BLaER1 treated with 17β-estradiol and CSF1 and Interleukin-3, amounts not matched to agents 10 nM and 100 nM (cell line): ENCODE data around the gene AMMECR1.

ENCODE experiments used
- H3K27ac ChIP-seq, 11 experiments: shearing (Covaris generic); formaldehyde crosslinking; 2 replicates each; pipeline ENCODE4 v1.8.1; 2022
- H3K27me3 ChIP-seq, 11 experiments: shearing (Covaris generic); formaldehyde crosslinking; 2 replicates each; pipeline ENCODE4 v1.8.1; 2022
- H3K36me3 ChIP-seq, 11 experiments: shearing (Covaris generic); formaldehyde crosslinking; 2 replicates each; pipeline ENCODE4 v1.8.1; 2022
- H3K4me1 ChIP-seq, 10 experiments: shearing (Covaris generic); formaldehyde crosslinking; 2 replicates each; pipeline ENCODE4 v1.8.1; 2022
- H3K4me2 ChIP-seq, 11 experiments: shearing (Covaris generic); formaldehyde crosslinking; 2 replicates each; pipeline ENCODE4 v1.8.1; 2022
- H3K4me3 ChIP-seq, 10 experiments: shearing (Covaris generic); formaldehyde crosslinking; 2 replicates each; pipeline ENCODE4 v1.8.1; 2022
- H3K9ac ChIP-seq, 11 experiments: shearing (Covaris generic); formaldehyde crosslinking; 2 replicates each; pipeline ENCODE4 v1.8.1; 2022
- H3K9me3 ChIP-seq, 11 experiments: shearing (Covaris generic); formaldehyde crosslinking; replicated peaks in 1 of 11; 2 replicates each; pipeline ENCODE4 v1.8.1; 2022
- H4K20me1 ChIP-seq, 11 experiments: shearing (Covaris generic); formaldehyde crosslinking; 2 replicates each; pipeline ENCODE4 v1.8.1; 2022
- Cebpa-rat ChIP-seq, 11 experiments: shearing (Covaris generic); IDR thresholded peaks; 2 replicates each; pipeline ENCODE4 v1.8.1; 2022

The AMMECR1 gene

GRCh38 chrX:110181459-110182137 is 136.3 kb downstream of the AMMECR1 start:
- Histone ChIP-seq H3K9ac (no peak overlapping the region), H3K27ac (no peak overlapping the region), H4K20me1 (peaks cover 0 to 42% (median 11%) of the 10 kb centered on the region in 11 experiments; a peak in 10 of 22 replicates), H3K4me2 (no peak overlapping the region), H3K27me3 (peaks cover 77 to 99% (median 94%) of the 10 kb centered on the region in 11 experiments), H3K4me3 (no peak overlapping the region), H3K4me1 (no peaks in the 10 kb centered on the region), H3K9me3 (peaks cover 10 to 30% (median 15%) of the 10 kb centered on the region in 11 experiments; a peak in 19 of 22 replicates), H3K36me3 (peaks cover 0 to 57% (median 0%) of the 10 kb centered on the region in 11 experiments; a peak in 6 of 22 replicates)
- no peak for TF ChIP-seq Cebpa-rat (IDR thresholded peaks at IDR 0.05)

- Histone ChIP-seq H4K20me1 (peaks cover 0 to 48% (median 11%) of the 10 kb centered on the region in 11 experiments; a peak in 10 of 22 replicates), H3K27me3 (peaks cover 84 to 100% (median 98%) of the 10 kb centered on the region in 11 experiments), H3K9ac (no peak overlapping the region), H3K36me3 (peaks cover 0 to 64% (median 0%) of the 10 kb centered on the region in 11 experiments; a peak in 7 of 22 replicates), H3K27ac (no peak overlapping the region), H3K4me1 (no peaks in the 10 kb centered on the region), H3K4me3 (no peak overlapping the region), H3K4me2 (no peak overlapping the region), H3K9me3 (peaks cover 5 to 23% (median 9%) of the 10 kb centered on the region in 11 experiments; a peak in 15 of 22 replicates)
- no peak for TF ChIP-seq Cebpa-rat (IDR thresholded peaks at IDR 0.05)
Observed at GRCh38 chrX:110180928-110181310, 137.0 kb downstream of the AMMECR1 start.

- peaks cover 0 to 54% (median 11%) of the 10 kb centered on the region in 11 experiments; a peak in 10 of 22 replicates for H4K20me1 ChIP-seq
- H3K9ac ChIP-seq: no peak overlapping the region
- no peak overlapping the region for H3K4me3 ChIP-seq
- TF ChIP-seq Cebpa-rat (IDR thresholded peaks at IDR 0.05): no peak
- peaks cover 0 to 18% (median 6%) of the 10 kb centered on the region in 11 experiments; a peak in 13 of 22 replicates for H3K9me3 ChIP-seq
- peaks cover 0 to under 1% (median 0%) of the 10 kb centered on the region in 10 experiments; a peak in 1 of 20 replicates for H3K4me1 ChIP-seq
- H3K4me2 ChIP-seq: no peak overlapping the region
- H3K27me3 ChIP-seq: peaks cover 88 to 100% (median 98%) of the 10 kb centered on the region in 11 experiments
- no peak overlapping the region for H3K27ac ChIP-seq
- H3K36me3 ChIP-seq: peaks cover 0 to 70% (median 0%) of the 10 kb centered on the region in 11 experiments; a peak in 8 of 22 replicates
Observed at GRCh38 chrX:110180176-110180927, 137.5 kb downstream of the AMMECR1 start.

GRCh38 chrX:110178179-110178865 is 139.6 kb downstream of the AMMECR1 start:
- H4K20me1 ChIP-seq: peaks cover 0 to 61% (median 11%) of the 10 kb centered on the region in 11 experiments; a peak in 10 of 22 replicates
- H3K9ac ChIP-seq: no peak overlapping the region
- no peak for TF ChIP-seq Cebpa-rat (IDR thresholded peaks at IDR 0.05)
- H3K36me3 ChIP-seq: peaks cover 0 to 83% (median 12%) of the 10 kb centered on the region in 11 experiments; a peak in 14 of 22 replicates
- H3K4me2 ChIP-seq: no peak overlapping the region
- peaks cover 83 to 98% (median 97%) of the 10 kb centered on the region in 11 experiments for H3K27me3 ChIP-seq
- H3K27ac ChIP-seq: no peak overlapping the region
- peaks cover 0 to 10% (median 0%) of the 10 kb centered on the region in 10 experiments; a peak in 1 of 20 replicates for H3K4me1 ChIP-seq
- no peak overlapping the region for H3K4me3 ChIP-seq
- peaks cover 0 to 12% (median 0%) of the 10 kb centered on the region in 11 experiments; a peak in 4 of 22 replicates for H3K9me3 ChIP-seq

GRCh38 chrX:110175696-110176095 is 142.2 kb downstream of the AMMECR1 start:
- Histone ChIP-seq H3K4me1 (peaks cover 0 to 10% (median 0%) of the 10 kb centered on the region in 10 experiments; a peak in 2 of 20 replicates), H3K4me2 (no peak overlapping the region), H3K36me3 (peaks cover 0 to 88% (median 29%) of the 10 kb centered on the region in 11 experiments; a peak in 15 of 22 replicates), H3K9me3 (peaks cover 0 to 12% (median 0%) of the 10 kb centered on the region in 11 experiments; a peak in 3 of 22 replicates), H3K4me3 (no peak overlapping the region), H3K27me3 (peaks cover 72 to 98% (median 95%) of the 10 kb centered on the region in 11 experiments), H3K9ac (no peak overlapping the region), H3K27ac (no peak overlapping the region), H4K20me1 (peaks cover 0 to 69% (median 7%) of the 10 kb centered on the region in 11 experiments; a peak in 8 of 22 replicates)
- no peak for TF ChIP-seq Cebpa-rat (IDR thresholded peaks at IDR 0.05)

GRCh38 chrX:110175146-110175545 is 142.7 kb downstream of the AMMECR1 start:
- peaks cover 0 to 90% (median 29%) of the 10 kb centered on the region in 11 experiments; a peak in 15 of 22 replicates for H3K36me3 ChIP-seq

GRCh38 chrX:110173192-110174175 is 144.4 kb downstream of the AMMECR1 start:
- no peak for TF ChIP-seq Cebpa-rat (IDR thresholded peaks at IDR 0.05)
- Histone ChIP-seq H3K4me1 (peaks cover 0 to 10% (median 0%) of the 10 kb centered on the region in 10 experiments; a peak in 2 of 20 replicates), H4K20me1 (peaks cover 0 to 67% (median 7%) of the 10 kb centered on the region in 11 experiments; a peak in 9 of 22 replicates), H3K4me3 (no peak overlapping the region), H3K27ac (no peak overlapping the region), H3K4me2 (no peak overlapping the region), H3K9me3 (peaks cover 0 to 12% (median 0%) of the 10 kb centered on the region in 11 experiments; a peak in 3 of 22 replicates), H3K9ac (no peak overlapping the region), H3K36me3 (peaks cover 0 to 86% (median 29%) of the 10 kb centered on the region in 11 experiments; a peak in 15 of 22 replicates), H3K27me3 (peaks cover 73 to 98% (median 95%) of the 10 kb centered on the region in 11 experiments)

More at GRCh38 chrX:110175146-110175545, 142.7 kb downstream of the AMMECR1 start:
- H3K4me2 ChIP-seq: peak overlapping the region in 1 of 11 experiments; percentile 9; a peak in 1 of 22 replicates
- no peak overlapping the region for H3K9ac ChIP-seq
- TF ChIP-seq Cebpa-rat (IDR thresholded peaks at IDR 0.05): no peak
- peaks cover 0 to 69% (median 7%) of the 10 kb centered on the region in 11 experiments; a peak in 9 of 22 replicates for H4K20me1 ChIP-seq
- peaks cover 0 to 12% (median 0%) of the 10 kb centered on the region in 11 experiments; a peak in 3 of 22 replicates for H3K9me3 ChIP-seq
- H3K4me3 ChIP-seq: no peak overlapping the region
- H3K4me1 ChIP-seq: peaks cover 0 to 10% (median 0%) of the 10 kb centered on the region in 10 experiments; a peak in 2 of 20 replicates
- peaks cover 70 to 98% (median 95%) of the 10 kb centered on the region in 11 experiments for H3K27me3 ChIP-seq
- no peak overlapping the region for H3K27ac ChIP-seq
